GM12878 (cell line): ENCODE data around the gene SLC5A11. TPM values are rescaled to one million over a fixed set of nuclear protein-coding genes. Genes with fewer than 3 reads are reported as not detected.

Experiments used
- ATAC-seq: fragments of 200-7000 bp; cut with Tn5 transposase; 3 replicates; pipeline ENCODE4 v1.9.1; 2020; ENCODE audit warnings: mild to moderate bottlenecking, moderate library complexity
- BruUV-seq: library from RNA; stranded (reverse); fragments of 400-500 nt; replicated peaks from 2 replicates; lab custom pipeline; 2021; lab: Mats Ljungman, UMichigan
- CTCF ChIA-PET: fragments of 300-600 bp; sonication (Branson Sonifier 250); formaldehyde crosslinking; extraction: SDS; loops from one replicate; lab custom pipeline; 2021; ENCODE audit warnings: inconsistent platforms; lab: Yijun Ruan, JAX
- POLR2A ChIA-PET: fragments of 350-600 bp; formaldehyde crosslinking; extraction: SDS; loops from one replicate; lab custom pipeline; 2021; ENCODE audit warnings: inconsistent platforms; lab: Charles Lee
- RAD21 ChIA-PET: fragments of 300-600 bp; sonication (Branson Sonifier 250); formaldehyde crosslinking; loops from one replicate; lab custom pipeline; 2023; ENCODE audit warnings: antibody characterized with exemption; ENCODE audit not compliant: unreplicated experiment; lab: Charles Lee
- SMC1A ChIA-PET: fragments of 300-600 bp; sonication (Branson Sonifier 250); formaldehyde crosslinking; loops from one replicate; lab custom pipeline; 2023; ENCODE audit not compliant: unreplicated experiment, uncharacterized antibody; lab: Charles Lee
- DNase-seq: peaks from one replicate; pipeline ENCODE4 v3.0.0-alpha.2; 2011; ENCODE audit warnings: low read depth, low spot score
- FAIRE-seq: peaks from 3 replicates; lab custom pipeline; 2011; peaks lifted over from hg19 to GRCh38; lab: Jason Lieb, UNC
- H2AFZ ChIP-seq: 2 replicates; pipeline ENCODE4 v1.6.0; 2011; ENCODE audit warnings: low read depth, low read length, control low read depth; ENCODE audit not compliant: control insufficient read depth
- H3K27ac ChIP-seq: 2 replicates; pipeline ENCODE4 v1.5.1; 2011; ENCODE audit warnings: control low read depth; ENCODE audit not compliant: control insufficient read depth, insufficient read depth
- H3K27me3 ChIP-seq, 2 experiments: replicated peaks in 1 of 2; 2 replicates each; pipeline versions ENCODE4 v1.6.0 to v1.6.1; 2011; ENCODE audit warnings: low read length in 1 of 2; ENCODE audit not compliant: control insufficient read depth in 2 of 2, insufficient read depth in 2 of 2
- H3K36me3 ChIP-seq, 2 experiments: 2 replicates each; pipeline ENCODE4 v1.5.1; 2011; ENCODE audit warnings: low read length in 1 of 2; ENCODE audit not compliant: control insufficient read depth in 2 of 2, insufficient read depth in 2 of 2
- H3K4me1 ChIP-seq: 2 replicates; pipeline ENCODE4 v1.6.1; 2011; ENCODE audit warnings: mild to moderate bottlenecking, low read length, moderate library complexity, mixed read lengths; ENCODE audit not compliant: control insufficient read depth, insufficient read depth
- H3K4me2 ChIP-seq: 2 replicates; pipeline ENCODE4 v1.6.0; 2011; ENCODE audit warnings: control low read depth; ENCODE audit not compliant: control insufficient read depth, insufficient read depth
- H3K4me3 ChIP-seq: fragments of 200-600 bp; sonication (generic); 2 replicates; pipeline ENCODE4 v1.5.1; 2016
- H3K79me2 ChIP-seq: 2 replicates; pipeline ENCODE4 v1.6.0; 2011; ENCODE audit warnings: low read length; ENCODE audit not compliant: control insufficient read depth, insufficient read depth
- H3K9ac ChIP-seq: 2 replicates; pipeline ENCODE4 v1.8.0; 2011; ENCODE audit warnings: low read length, control low read depth, mixed read lengths; ENCODE audit not compliant: control insufficient read depth, insufficient read depth
- H3K9me3 ChIP-seq: replicated peaks from 3 replicates; pipeline ENCODE4 v1.5.1; 2011; ENCODE audit warnings: mild to moderate bottlenecking, low read length; ENCODE audit not compliant: control insufficient read depth, insufficient read depth
- H4K20me1 ChIP-seq: 2 replicates; pipeline ENCODE4 v1.6.0; 2011; ENCODE audit not compliant: control insufficient read depth, insufficient read depth
- CBX5 ChIP-seq: sonication (generic); IDR thresholded peaks from 2 replicates; pipeline ENCODE4 v1.6.1; 2016; ENCODE audit warnings: low read depth, moderate library complexity, mild to moderate bottlenecking, inconsistent platforms
- CHD2 ChIP-seq: IDR thresholded peaks from 2 replicates; pipeline ENCODE4 v1.6.1; 2011; ENCODE audit warnings: low read depth, low read length, improper control_type of control experiment, borderline replicate concordance
- ESRRA ChIP-seq: IDR thresholded peaks from 2 replicates; pipeline ENCODE4 v1.6.1; 2012; ENCODE audit warnings: mild to moderate bottlenecking, low read length, improper control_type of control experiment
- JUND ChIP-seq: IDR thresholded peaks from 2 replicates; pipeline ENCODE4 v1.6.1; 2012; ENCODE audit warnings: low read depth, mild to moderate bottlenecking, low read length, improper control_type of control experiment, moderate library complexity
- LARP7 ChIP-seq: fragments of 450-650 bp; IDR thresholded peaks from 2 replicates; pipeline ENCODE4 v1.6.1; 2017; ENCODE audit warnings: mild to moderate bottlenecking
- MEF2A ChIP-seq: IDR thresholded peaks from 2 replicates; pipeline ENCODE4 v1.6.1; 2011; ENCODE audit warnings: low read depth, mild to moderate bottlenecking, low read length, moderate library complexity; ENCODE audit not compliant: insufficient read depth
- PAX8 ChIP-seq: fragments of 450-650 bp; IDR thresholded peaks from 2 replicates; pipeline ENCODE4 v1.6.1; 2017; ENCODE audit warnings: mild to moderate bottlenecking, moderate library complexity
- in situ Hi-C: fragments of 300-500 bp; cut with MboI; formaldehyde crosslinking; loops from 9 replicates; pipeline ENCODE4 v1.14.3; 2018; ENCODE audit warnings: mixed read lengths
- intact Hi-C: fragments of 100-400 bp; cut with micrococcal nuclease; formaldehyde crosslinking; loops from one replicate; pipeline ENCODE4 v1.14.2; 2022; ENCODE audit not compliant: unreplicated experiment
- polyA plus RNA-seq, 11 experiments: library from polyadenylated mRNA; depleted of rRNA in 4 of 11; unstranded in 6 of 11; stranded (reverse) in 5 of 11; fragments of >200 nt; fragmentation: Nextera tagmentation in 4 of 11; fragmentation: Illumina TruSeq in 1 of 11; extraction: Ambion mirVana in 4 of 11; extraction: Trizol in 1 of 11; gene quantifications; 1 replicate in 1 of 11; 2 replicates in 10 of 11; pipeline versions ENCODE4 v1.2.1 to v1.2.3, GENCODE V29; 2011 to 2016; ENCODE audit warnings: inconsistent platforms in 2 of 11, missing spikeins in 2 of 11, low read depth in 1 of 11
- total RNA-seq, 4 experiments: library from RNA; depleted of rRNA in 3 of 4; stranded (reverse); fragments of >200 nt in 3 of 4; fragmentation: Illumina TruSeq in 1 of 4; extraction: Trizol in 1 of 4; gene quantifications; 2 replicates each; pipeline versions ENCODE4 v1.2.1 to v1.2.3, GENCODE V29; 2013 to 2021
- TF ChIP-seq, protein P1 (sequence below): fragments of 450-650 bp; IDR thresholded peaks from 2 replicates; pipeline ENCODE4 v1.6.1; 2017; ENCODE audit warnings: low read depth, mild to moderate bottlenecking, moderate library complexity
- TF ChIP-seq, protein P2 (sequence below): IDR thresholded peaks from 2 replicates; pipeline ENCODE4 v1.6.1; 2012; ENCODE audit warnings: improper control_type of control experiment, low read depth, low read length; ENCODE audit not compliant: insufficient replicate concordance
- TF ChIP-seq, protein P3 (sequence below): fragments of 150-350 bp; IDR thresholded peaks from 2 replicates; pipeline ENCODE4 v1.6.1; 2016; ENCODE audit warnings: low read depth, low read length

SLC5A11 gene
- total and polyA plus RNA-seq, 10 of the 15 experiments (the other 5 are each of a cell fraction or from before 2014, with no cell fraction given): 0.10 TPM; not detected in 9

DNA sequence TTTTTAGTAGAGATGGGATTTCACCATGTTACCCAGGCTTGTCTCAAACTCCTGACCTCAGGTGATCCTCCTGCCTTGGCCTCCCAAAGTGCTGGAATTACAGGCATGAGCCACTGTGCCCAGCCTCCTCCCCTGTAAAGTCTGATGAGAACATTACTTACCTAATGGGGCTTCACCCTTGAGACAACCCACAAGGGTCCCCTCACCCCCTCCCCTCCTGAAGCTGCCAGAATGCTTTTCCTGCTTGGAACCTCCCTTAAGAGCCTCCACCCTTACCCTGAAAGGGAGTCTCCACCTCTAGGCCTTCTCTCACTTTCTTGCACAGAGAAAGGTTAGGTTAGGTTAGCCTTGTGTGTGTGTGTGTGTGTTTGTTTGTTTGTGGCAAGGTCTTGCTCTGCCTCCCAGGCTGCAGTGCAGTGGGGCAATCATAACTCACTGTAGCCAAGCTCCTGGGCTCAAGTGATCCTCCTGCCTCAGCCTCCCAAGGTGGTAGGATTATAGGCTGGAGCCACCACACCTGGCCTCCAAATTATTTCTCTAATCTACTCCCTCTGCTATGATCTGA is 8.9 kb downstream of the SLC5A11 start:
- no peaks in the 10 kb centered on the region for H3K27me3 ChIP-seq
- H3K9ac ChIP-seq: no peak overlapping the region
- in situ Hi-C loops (no loop called here), intact Hi-C loops (no loop called here)
- ChIA-PET RAD21 (no interaction called here), CTCF (no interaction called here), POLR2A (no interaction called here), SMC1A (no interaction called here)
- no peak overlapping the region for H3K4me2 ChIP-seq
- no peaks in the 10 kb centered on the region for H3K79me2 ChIP-seq
- no peaks in the 10 kb centered on the region for H4K20me1 ChIP-seq
- FAIRE-seq: no peak
- ATAC-seq: no peak
- BruUV-seq: no TSS peak
- no peaks in the 10 kb centered on the region for H3K9me3 ChIP-seq
- H2AFZ ChIP-seq: no peak overlapping the region
- no peak for DNase-seq
- no peaks in the 10 kb centered on the region for H3K4me1 ChIP-seq
- H3K4me3 ChIP-seq: no peak overlapping the region
- H3K36me3 ChIP-seq: no peaks in the 10 kb centered on the region
- no peak overlapping the region for H3K27ac ChIP-seq
- TF ChIP-seq, protein P1, sequence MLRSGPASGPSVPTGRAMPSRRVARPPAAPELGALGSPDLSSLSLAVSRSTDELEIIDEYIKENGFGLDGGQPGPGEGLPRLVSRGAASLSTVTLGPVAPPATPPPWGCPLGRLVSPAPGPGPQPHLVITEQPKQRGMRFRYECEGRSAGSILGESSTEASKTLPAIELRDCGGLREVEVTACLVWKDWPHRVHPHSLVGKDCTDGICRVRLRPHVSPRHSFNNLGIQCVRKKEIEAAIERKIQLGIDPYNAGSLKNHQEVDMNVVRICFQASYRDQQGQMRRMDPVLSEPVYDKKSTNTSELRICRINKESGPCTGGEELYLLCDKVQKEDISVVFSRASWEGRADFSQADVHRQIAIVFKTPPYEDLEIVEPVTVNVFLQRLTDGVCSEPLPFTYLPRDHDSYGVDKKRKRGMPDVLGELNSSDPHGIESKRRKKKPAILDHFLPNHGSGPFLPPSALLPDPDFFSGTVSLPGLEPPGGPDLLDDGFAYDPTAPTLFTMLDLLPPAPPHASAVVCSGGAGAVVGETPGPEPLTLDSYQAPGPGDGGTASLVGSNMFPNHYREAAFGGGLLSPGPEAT: no peak
- TF ChIP-seq, protein P2, sequence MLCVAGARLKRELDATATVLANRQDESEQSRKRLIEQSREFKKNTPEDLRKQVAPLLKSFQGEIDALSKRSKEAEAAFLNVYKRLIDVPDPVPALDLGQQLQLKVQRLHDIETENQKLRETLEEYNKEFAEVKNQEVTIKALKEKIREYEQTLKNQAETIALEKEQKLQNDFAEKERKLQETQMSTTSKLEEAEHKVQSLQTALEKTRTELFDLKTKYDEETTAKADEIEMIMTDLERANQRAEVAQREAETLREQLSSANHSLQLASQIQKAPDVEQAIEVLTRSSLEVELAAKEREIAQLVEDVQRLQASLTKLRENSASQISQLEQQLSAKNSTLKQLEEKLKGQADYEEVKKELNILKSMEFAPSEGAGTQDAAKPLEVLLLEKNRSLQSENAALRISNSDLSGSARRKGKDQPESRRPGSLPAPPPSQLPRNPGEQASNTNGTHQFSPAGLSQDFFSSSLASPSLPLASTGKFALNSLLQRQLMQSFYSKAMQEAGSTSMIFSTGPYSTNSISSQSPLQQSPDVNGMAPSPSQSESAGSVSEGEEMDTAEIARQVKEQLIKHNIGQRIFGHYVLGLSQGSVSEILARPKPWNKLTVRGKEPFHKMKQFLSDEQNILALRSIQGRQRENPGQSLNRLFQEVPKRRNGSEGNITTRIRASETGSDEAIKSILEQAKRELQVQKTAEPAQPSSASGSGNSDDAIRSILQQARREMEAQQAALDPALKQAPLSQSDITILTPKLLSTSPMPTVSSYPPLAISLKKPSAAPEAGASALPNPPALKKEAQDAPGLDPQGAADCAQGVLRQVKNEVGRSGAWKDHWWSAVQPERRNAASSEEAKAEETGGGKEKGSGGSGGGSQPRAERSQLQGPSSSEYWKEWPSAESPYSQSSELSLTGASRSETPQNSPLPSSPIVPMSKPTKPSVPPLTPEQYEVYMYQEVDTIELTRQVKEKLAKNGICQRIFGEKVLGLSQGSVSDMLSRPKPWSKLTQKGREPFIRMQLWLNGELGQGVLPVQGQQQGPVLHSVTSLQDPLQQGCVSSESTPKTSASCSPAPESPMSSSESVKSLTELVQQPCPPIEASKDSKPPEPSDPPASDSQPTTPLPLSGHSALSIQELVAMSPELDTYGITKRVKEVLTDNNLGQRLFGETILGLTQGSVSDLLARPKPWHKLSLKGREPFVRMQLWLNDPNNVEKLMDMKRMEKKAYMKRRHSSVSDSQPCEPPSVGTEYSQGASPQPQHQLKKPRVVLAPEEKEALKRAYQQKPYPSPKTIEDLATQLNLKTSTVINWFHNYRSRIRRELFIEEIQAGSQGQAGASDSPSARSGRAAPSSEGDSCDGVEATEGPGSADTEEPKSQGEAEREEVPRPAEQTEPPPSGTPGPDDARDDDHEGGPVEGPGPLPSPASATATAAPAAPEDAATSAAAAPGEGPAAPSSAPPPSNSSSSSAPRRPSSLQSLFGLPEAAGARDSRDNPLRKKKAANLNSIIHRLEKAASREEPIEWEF: no peak
- no peak for TF ChIP-seq CBX5
- TF ChIP-seq, protein P3, sequence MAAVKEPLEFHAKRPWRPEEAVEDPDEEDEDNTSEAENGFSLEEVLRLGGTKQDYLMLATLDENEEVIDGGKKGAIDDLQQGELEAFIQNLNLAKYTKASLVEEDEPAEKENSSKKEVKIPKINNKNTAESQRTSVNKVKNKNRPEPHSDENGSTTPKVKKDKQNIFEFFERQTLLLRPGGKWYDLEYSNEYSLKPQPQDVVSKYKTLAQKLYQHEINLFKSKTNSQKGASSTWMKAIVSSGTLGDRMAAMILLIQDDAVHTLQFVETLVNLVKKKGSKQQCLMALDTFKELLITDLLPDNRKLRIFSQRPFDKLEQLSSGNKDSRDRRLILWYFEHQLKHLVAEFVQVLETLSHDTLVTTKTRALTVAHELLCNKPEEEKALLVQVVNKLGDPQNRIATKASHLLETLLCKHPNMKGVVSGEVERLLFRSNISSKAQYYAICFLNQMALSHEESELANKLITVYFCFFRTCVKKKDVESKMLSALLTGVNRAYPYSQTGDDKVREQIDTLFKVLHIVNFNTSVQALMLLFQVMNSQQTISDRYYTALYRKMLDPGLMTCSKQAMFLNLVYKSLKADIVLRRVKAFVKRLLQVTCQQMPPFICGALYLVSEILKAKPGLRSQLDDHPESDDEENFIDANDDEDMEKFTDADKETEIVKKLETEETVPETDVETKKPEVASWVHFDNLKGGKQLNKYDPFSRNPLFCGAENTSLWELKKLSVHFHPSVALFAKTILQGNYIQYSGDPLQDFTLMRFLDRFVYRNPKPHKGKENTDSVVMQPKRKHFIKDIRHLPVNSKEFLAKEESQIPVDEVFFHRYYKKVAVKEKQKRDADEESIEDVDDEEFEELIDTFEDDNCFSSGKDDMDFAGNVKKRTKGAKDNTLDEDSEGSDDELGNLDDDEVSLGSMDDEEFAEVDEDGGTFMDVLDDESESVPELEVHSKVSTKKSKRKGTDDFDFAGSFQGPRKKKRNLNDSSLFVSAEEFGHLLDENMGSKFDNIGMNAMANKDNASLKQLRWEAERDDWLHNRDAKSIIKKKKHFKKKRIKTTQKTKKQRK: no peak
- TF ChIP-seq CHD2: no peak
- no peak for TF ChIP-seq ESRRA
- TF ChIP-seq MEF2A: no peak
- no peak for TF ChIP-seq JUND
- TF ChIP-seq LARP7: no peak
- TF ChIP-seq PAX8: no peak
